Thyroid gland (tissue), 4 donors: Measurements from ENCODE around the gene ACVR1B.

ENCODE experiments used
- CTCF ChIP-seq, 6 experiments: fragments of 200-600 bp in 3 of 6; fragments of 450-650 bp in 3 of 6; sonication (generic) in 3 of 6; IDR thresholded peaks; one replicate each; pipeline ENCODE4 v1.5.1; 2016 to 2019; ENCODE audit warnings: antibody characterized with exemption in 6 of 6, mild to moderate bottlenecking in 2 of 6, inconsistent platforms in 1 of 6, moderate library complexity in 1 of 6
- POLR2A ChIP-seq, 2 donors: fragments of 450-650 bp; IDR thresholded peaks; one replicate each; pipeline ENCODE4 v1.6.1; 2017; ENCODE audit warnings: antibody characterized with exemption in 2 of 2, mild to moderate bottlenecking in 2 of 2, moderate library complexity in 1 of 2

- no peak for TF ChIP-seq CTCF (IDR thresholded peaks at IDR 0.05)
- TF ChIP-seq POLR2A (IDR thresholded peaks at IDR 0.05), result no peak
Measured at GRCh38 chr12:51949342-51950030, 2.0 kb upstream of the ACVR1B start.
